T-helper 2 cell treated with Interferon-gamma antibody and Interleukin-4, amounts not matched to agents 100 ng/mL and 5 ng/mL, for 36 hours (primary cell): ENCODE measurements around the gene ASXL1. TPM values are rescaled to one million over a fixed set of nuclear protein-coding genes. Genes with fewer than 3 reads are reported as not detected.
"Not testable (repeated sequence)": the region's sequence is repeated elsewhere in the genome, so short reads cannot be mapped to it uniquely, and the experiment has no call there.

Experiments used
- intact Hi-C: fragments of 100-400 bp; cut with micrococcal nuclease; formaldehyde crosslinking; loops from one replicate; pipeline ENCODE4 v1.15.1; 2023
- total RNA-seq: library from RNA; stranded (reverse); gene quantifications from 2 replicates; pipeline ENCODE4 v1.2.3, GENCODE V29; 2022

The ASXL1 gene
- total RNA-seq, 1 donor from 2014 or later = 98.7 TPM

- intact Hi-C loops = no loop called here
Measured at GRCh38 chr20:32464401-32465091, 106.4 kb downstream of the ASXL1 start.

- intact Hi-C loops = no loop called here
Measured at GRCh38 chr20:32465092-32465900, 107.2 kb downstream of the ASXL1 start.

DNA sequence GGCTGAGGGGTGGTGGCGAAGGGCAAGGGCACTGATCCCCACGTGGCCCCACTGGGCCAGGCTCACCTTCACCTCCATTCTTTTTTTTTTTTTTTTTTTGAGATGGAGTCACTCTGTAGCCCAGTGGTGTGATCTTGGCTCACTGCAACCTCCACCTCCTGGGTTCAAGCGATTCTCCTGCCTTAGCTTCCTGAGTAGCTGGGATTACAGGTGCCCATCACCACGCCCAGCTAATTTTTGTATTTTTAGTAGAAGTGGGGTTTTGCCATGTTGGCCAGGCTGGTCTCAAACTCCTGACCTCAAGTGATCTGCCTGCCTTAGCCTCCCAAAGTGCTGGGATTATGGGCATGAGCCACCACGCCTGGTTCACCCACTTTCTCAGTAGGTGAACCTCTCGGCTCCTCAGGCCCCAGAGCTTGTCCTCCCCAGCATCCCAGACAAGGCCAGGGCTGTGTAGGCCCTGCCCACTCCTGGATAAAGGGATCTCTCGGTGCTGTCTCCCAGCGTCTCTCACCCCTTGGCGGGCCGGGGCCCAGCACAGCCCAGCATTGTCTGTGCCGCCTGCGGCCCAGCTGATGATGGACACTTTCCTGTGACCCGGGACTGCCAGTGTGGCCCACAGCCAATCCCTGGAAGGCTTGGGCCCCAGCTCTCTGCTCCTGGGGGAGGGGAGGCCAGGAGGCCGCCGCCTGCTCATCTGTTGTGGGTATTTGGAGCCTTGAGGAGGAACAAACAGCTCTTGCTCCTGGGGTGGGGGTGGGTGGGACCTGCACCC lies 108.0 kb downstream of the ASXL1 start:
- intact Hi-C loops = not testable (repeated sequence)

- intact Hi-C loops = no loop called here
Measured at GRCh38 chr20:32466739-32467505, 108.8 kb downstream of the ASXL1 start.

GRCh38 chr20:32467506-32468312 lies 109.6 kb downstream of the ASXL1 start:
- intact Hi-C loops = no loop called here

GRCh38 chr20:32468313-32468640 lies 110.1 kb downstream of the ASXL1 start:
- intact Hi-C loops = no loop called here

- intact Hi-C loops = no loop called here
Measured at GRCh38 chr20:32468860-32469259, 110.7 kb downstream of the ASXL1 start.

DNA sequence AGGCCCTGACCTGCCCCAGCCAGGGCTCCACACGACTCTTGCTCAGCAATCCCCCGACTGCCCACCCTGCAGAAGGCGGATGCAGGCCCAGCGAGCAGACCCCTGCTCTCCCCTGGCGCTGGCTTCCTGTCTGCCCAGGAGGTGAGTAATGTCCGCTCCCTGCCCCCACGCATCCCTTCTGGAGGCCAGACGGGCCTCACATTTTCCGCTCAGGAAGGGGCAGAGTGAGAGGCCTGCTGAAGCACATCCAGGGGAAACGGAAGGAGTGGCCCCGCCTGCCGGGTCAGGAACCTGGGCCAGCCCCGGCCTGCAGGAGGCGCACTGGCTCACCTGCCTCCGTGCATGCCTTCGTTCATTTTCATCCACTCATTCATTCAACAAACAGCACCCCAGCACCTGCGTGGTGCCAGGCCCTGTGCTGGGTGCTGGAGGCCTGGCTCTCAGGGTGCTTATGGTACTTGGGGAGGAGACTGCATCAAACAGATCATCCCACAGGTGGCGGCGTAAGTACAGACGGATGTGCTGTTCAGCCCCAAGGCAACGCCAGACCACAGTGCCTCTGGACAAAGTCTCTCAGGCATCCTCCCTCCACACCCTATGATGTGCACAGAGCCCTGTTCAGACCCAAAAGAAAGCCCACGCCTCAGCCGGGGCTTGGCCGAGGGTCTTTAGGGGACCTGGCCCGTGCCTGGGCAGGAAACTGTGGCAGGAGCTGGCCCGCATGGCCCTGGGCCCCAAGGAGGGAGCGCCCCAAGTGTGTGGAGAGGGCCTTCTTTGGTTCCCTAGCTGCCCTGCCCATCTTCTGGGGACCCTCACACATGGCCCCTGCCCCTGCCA lies 112.1 kb downstream of the ASXL1 start:
- intact Hi-C loops = no loop called here

GRCh38 chr20:32470940-32471339 lies 112.8 kb downstream of the ASXL1 start:
- intact Hi-C loops = no loop called here

DNA sequence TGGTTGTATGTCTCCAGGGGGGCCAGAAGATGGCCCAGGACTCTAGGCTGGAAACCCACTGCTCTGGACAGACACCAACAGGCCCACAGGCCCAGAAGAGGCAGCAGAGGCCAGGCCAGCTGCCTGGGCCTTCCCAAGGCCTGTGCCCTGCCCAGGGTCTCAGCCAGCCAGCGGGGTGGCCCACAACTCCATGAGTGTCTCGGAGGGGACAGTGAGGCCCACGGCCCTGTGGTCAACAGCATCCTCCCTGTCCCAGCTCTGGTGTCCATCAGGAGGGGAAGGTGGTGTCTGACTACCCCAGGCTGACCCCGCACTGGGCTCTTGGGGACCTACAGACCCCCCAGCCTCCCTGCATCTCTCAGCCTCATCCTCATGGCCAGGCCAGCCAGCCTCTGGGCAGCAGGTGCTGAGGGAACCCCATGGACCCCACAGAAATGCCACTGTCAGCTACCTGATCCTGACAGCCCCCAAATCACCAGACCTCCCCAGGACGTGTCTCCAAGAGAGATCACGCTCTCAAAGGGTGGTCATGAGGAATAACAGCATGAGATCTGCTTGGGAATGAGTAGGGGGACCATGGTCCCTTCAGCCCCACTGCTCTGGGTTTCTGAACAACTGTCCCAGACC lies 114.6 kb downstream of the ASXL1 start:
- intact Hi-C loops = no loop called here

DNA sequence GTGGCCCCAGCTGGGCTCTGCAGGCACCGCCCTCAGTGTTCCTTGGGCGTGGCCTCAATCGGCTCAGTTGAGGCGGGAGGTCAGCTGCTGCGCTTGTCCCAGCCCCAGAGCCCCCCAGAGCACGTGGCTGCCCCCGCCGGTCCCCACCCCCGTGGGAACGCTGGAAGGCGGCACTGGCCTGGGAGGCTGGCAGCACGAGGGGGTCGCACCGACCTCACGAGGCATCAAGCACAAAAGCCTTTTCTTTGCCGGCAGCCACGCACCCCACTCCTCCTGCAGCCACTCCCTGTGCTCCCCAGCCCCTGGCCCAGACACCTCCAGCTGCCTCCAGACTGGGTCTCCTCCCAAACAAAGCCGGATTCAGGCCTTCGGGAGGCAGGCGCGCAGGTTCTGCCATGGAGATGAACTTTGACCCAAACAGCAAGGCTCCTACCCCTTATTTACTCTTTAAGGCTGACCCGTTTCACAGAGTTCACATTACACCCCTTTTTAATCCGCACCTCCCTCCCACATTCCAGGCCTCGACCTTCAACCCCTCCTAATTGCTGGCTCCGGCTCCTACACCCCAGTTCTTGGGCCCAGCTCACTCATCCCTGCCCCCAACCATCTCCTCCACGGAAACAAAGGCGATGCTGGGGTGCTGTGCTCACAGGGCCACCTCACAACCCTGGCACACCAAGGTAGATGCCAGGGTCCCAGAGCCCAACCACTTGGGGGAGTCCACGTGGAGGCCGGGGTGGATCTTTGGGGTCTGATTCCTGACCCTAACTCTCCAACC lies 115.3 kb downstream of the ASXL1 start:
- intact Hi-C loops = no loop called here

DNA sequence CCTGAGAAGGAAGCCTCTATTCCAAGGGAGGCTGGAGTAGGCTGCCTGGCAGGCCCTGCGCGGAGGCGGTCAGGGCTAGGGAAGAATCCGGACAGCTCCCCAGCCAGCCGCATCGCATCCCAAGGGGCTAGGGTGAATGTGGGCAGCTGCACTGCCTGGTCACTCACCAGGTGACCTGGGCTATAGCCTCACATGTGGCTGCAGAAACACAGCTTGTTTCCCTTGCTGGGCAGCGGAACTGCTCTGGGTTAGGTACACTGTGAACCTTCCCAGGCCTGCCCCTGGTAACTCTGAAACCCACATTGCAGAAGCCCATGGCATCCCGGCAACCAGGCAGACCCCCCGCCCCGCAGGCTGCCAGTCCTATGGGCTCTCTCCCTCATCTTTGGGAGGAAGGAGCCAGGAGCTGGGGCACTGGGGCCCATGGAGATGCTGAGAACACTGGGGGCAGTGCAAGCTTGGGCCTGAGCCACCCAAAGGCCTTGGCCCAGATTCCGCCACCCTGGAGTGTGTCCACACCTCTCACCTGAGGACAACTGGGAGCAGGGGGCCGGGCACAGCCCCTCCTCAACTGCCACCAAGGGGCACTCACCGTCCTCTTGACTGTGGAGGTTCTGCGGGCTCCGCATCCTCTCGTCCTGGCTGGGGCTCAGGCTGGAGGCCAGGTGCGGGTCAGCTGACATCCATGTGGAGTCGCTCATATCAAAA lies 116.0 kb downstream of the ASXL1 start:
- intact Hi-C loops = no loop called here

GRCh38 chr20:32474717-32474966 lies 116.5 kb downstream of the ASXL1 start:
- intact Hi-C loops = no loop called here

DNA sequence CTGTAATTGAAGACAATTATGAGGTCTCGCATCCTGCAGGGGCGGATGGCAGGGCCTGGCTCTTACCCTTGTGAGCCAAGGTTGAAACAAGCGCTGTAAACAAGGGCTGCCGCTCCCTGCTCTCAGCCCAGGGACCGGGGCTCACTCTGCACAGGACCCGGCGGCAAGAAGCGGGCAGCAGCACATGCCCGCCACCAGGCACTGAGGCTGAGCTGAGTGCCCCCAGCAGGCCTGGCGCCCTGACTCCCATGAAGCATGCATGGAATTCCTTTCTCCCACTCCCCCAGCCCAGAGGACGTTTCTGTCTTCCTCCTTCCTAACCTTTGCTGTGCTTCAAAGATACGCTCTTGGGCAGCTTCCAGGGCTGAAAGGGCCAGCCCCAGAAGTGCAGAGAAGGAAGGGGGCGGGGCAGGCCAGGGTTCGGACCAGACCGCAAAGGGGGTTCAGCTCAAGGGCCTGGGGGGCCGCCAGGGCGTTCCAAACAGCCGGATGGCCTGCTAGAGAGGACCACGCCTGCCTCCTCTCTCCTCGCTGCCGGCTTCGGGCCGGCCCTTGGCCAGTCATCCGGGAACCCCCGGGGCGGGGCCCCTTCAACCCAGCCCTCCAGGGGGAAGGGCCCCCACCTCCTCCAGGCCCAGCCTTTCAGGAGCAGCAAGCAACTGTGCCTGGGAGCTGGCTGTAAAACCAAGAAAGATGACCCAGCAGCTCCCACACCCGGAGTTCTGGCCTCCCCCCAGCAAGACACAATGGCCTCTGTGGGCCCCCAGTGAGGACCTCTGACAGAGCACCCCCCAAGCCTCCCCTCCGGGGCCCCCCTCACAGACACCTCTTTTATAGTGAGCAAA lies 117.1 kb downstream of the ASXL1 start:
- intact Hi-C loops = no loop called here

DNA sequence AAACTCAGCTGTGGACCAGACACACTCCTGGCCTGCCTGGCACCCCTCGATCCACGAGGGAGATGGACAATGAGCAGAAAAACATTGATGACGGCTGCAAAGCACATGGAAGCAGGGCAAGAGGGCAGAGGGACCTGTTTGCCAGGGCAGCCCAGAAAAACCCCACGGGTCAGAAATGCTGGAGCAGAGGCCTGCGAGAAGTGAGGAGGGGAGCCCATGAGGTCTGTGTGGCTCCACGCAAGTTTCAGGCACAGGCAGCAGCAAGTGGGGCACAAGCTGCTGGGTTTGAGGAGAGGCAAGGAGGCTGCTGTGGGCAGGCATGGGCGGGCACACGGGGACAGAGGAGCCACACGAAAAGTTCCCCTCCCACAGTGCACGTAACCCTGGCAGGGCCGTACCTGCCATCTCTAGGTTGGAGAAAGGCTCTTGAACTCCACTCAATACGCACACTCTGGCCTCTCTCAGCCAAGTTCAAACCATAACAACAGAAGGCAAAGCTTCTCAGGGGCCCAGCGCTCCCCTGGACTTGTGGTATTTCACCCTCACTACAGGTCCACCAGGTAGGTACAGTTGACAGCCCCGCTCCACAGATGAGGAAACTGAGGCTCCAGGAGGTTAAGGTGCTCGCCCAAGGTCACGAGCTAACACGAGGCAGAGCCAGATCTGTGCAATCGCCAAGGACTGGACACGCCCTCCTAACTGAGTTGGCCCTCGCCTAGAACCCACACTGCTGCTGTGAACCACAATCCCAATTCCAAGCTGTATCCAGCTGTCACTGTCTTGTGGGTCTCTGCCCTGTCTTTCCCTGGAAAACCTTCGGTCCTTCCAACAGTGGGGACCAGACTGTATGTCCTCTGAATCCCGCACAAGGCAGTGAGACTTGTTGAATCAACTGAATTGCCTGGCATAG lies 118.8 kb downstream of the ASXL1 start:
- intact Hi-C loops = no loop called here
